ENCODE measurements around the gene ALPP. TPM values are rescaled to one million over a fixed set of nuclear protein-coding genes. Genes with fewer than 3 reads are reported as not detected.
"Not testable (repeated sequence)": the region's sequence is repeated elsewhere in the genome, so short reads cannot be mapped to it uniquely, and the experiment has no call there.

Gene ALPP
- not detected for total RNA-seq

DNA sequence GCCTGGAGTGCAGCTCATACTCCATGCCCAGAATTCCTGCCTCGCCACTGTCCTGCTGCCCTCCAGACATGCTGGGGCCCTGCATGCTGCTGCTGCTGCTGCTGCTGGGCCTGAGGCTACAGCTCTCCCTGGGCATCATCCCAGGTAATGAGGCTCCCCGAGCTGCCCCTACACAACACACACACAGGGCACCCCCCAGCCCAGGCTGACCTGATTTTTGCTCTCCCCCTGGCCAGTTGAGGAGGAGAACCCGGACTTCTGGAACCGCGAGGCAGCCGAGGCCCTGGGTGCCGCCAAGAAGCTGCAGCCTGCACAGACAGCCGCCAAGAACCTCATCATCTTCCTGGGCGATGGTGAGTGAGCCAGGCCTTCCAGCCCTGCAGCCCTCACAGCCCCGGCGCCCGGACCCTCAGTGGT, at the start of gene ALPP:
TSS of gene ALPP (plus strand) at position 17 of the 417 bp plus-strand sequence. CDS start at position 69, 52 bp downstream.
- DNase-seq: not testable (repeated sequence)

DNA sequence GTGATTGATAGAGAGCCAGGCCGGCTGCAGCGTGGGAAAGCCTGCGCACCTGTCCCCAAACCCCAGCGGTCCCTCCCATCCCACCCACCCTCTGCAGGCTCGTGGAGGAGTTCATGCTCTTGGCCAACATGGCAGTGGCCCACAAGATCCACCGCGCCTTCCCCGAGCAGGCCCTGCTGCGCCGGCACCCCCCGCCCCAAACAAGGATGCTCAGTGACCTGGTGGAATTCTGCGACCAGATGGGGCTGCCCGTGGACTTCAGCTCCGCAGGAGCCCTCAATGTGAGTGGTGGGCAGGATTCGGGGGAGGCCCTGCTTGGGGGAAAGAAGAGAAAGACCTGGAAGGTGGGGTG, 48.9 kb upstream of the ALPP start:
- DNase-seq: no peak

DNA sequence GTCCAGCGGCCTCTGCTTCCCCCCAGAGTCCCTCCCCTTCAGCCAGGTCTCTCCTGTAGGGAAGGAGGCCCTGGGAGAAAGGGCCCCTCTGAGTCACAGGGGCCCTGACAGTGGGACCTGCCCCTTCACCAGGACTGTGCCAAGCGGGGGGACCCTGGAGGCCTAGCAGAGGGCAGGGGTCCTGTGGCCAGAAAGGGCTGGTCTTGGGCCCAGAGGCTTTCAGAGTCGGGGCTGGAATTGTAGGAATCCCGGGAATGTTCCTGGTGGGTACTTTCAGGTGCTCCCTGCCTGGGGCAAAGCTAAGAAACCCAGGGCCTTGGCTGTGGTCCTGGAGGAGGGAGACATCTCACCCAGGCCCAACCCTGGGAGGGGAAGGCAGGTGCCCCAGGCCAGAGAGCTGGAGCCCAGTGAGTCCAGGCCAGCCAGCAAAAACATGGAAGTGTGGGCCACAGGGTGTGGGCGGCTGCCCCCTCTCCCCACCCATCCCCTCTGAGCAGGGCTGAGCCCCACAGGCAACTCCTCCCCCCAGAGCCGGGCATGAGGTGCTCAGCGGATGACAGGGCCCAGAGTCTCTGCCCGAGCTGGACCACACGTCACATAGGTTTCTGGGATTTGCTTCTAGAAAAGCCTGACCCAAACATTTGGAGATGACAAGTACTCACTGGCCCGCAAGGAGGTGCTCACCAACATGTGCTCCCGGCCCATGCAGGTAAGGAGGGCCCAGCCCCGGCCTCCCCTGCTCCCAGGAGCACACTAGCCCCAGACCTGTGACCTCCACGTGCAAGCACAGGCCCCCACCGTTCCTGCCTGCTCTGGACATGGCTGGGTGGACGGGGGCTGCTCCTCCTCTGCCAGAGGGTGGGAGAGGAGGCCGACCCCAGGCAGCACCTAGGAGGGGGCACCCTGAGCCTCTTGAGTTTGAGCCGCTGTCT, 48.2 kb upstream of the ALPP start:
- no peak for DNase-seq

DNA sequence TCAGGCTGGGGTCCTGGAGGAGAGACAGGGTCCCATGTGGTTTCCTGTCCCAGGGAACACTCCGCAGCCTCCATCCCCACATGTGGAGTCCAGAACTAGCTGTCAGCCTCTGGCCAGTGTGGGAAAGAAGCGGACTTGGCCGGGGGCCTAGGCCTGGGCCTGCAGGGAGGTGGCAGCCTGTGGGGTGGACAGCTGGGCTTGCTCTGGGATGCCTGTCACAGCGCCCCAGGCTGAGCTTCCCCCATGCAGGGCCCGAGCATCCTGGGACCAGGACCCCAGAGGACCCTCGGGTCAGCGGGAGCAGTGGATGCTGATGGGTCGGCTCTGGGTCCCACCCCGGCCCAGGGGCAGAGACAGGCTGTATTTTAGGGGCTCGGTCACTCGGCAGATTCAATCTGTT, 47.5 kb upstream of the ALPP start:
- not testable (repeated sequence) for DNase-seq

DNA sequence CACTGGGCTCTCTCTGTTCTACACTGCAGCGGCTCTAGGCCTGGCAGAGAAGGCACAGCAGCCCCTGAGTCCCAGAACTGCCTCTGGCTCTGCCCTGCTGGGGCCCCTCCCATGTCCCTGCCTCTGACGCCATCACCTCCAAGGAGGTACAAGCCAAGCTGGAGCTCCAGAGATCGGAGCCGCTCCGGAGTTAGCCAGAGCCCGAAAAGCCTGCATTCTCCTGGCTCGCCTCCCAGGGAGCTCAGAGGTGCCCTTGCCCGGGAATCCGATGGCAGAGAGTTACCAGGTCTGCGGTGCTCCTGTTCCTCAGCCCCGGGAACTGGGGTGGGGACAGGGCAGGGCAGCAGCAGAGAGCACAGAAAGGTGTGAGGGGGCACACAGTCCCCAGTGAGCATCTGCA, 46.9 kb upstream of the ALPP start:
- DNase-seq: not testable (repeated sequence)

DNA sequence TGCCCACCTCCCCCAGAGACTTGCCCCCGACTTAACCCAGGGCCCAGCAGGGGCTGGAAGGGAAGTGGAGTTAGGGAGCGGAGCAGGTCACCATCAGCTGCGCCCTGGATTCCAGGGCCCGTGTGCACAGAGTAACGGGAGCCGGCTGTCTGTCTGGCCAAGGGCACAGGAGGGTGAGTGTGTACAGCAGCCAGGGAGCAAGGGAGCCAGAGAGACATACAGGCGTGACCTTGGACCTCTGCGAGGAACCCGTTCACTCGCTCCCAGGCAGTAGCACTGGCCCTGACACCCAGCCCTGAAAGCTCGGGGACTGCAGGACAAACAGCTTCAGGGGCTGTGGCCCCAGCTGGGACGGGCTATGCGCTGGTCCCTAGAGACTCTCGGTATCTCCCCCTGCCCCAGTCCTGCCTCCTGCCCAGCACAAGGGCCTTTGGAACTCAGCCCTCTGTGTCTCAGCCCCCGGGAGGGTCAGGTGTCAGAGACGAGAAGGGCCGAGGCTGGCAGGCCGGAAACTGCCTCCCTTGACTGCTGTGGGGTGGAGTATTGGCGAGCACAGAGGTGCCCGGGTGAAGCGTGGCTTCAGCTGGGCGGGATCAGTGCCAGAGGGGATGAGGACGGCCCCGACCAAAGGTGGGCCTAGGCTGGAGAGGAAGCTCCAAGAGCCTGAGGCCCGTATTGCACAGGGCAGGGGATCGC, 46.2 kb upstream of the ALPP start:
- not testable (repeated sequence) for DNase-seq

DNA sequence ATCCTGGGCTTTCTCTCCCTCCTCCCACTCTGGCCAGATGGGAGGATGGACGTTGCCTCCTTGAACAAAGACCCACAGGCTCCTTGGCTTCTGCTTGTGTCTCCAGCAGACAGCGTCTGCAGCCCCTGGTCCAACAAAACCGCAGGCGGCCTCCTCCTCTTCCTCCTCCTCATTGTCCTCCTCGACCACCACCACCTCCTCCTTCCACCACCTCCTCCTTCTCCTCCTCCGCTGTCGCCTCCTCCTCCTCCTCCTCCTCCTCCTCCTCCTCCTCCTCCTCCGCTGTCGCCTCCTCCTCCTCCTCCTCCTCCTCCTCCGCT, 45.7 kb upstream of the ALPP start:
- DNase-seq: no peak

DNA sequence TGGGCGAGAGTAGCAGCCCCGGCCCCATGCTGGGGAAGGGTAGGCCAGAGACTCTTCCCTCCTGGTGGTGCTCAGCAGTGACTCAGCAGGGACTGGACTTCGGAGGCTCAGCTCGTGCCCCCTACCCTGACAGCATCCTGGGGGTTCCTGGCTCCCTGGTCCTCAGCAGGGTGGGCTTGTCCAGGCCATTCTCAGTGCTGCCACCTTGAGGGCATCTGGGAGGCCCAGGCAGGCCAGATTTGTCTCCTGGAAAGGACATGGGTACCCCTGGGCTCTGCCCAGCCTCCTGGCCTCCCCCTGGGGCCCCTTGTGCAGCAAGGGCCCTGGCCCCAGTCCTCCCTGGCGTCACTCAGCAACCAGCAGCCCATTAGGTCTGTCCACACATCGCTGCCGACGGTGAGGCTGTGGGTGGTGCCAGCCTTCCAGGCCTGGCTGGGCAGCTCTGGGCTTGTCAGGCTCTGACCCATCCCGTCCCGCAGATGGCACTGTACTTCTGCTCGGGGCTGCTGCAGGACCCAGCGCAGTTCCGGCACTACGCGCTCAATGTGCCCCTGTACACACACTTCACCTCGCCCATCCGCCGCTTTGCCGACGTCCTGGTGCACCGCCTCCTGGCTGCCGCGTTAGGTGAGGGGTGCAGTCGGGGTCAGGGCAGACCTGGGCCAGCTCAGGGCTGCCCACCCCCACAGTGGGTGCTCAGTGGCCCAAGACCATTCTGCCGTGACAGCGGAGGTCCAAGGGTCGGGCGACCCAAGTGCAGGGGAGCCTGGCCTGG, 45.0 kb upstream of the ALPP start:
- DNase-seq: no peak

DNA sequence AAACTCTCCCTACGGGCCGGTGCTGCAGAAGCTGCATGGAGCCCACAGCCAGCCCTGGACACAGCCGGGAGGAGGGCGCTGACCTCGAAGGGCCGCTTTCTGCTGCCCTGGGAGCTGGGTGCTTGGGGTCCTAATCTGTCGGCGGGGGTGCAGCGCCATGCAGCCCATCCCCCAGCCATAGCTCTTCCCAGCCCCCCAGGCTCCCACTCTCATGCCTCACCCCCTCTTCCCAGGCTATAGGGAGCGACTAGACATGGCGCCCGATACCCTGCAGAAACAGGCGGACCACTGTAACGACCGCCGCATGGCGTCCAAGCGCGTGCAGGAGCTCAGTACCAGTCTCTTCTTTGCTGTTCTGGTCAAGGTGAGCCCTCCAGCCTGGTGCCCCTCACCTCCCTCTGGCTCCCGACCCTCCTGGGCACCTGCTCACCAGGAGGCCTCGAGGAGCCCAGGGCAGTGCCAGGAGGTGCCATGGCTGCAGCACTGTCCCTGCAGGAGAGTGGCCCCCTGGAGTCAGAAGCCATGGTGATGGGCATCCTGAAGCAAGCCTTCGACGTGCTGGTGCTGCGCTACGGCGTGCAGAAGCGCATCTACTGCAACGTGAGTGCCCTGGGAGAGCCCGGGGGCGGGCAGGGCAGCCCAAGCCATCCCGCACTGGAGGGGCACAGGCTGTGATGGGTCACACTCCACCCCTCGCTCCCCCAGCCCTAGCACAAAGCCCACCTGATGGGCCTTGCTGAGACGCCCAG, 44.2 kb upstream of the ALPP start:
- not testable (repeated sequence) for DNase-seq

DNA sequence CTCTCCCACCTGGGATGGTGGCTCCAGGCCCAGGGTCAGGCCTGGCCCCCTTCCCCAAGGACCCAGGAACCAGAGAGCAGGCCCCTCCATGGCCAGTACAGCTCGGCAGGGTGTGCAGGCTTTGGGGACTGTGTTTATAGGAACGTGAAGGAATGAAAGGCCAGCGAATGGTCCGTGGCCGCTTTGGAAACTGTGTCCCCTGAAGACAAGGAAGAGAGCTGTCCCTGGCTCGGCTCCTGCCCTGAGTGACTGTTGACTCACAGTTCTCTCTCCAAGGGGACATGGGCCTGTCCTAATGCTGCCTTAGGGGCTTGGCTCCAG, 43.7 kb upstream of the ALPP start:
- not testable (repeated sequence) for DNase-seq

DNA sequence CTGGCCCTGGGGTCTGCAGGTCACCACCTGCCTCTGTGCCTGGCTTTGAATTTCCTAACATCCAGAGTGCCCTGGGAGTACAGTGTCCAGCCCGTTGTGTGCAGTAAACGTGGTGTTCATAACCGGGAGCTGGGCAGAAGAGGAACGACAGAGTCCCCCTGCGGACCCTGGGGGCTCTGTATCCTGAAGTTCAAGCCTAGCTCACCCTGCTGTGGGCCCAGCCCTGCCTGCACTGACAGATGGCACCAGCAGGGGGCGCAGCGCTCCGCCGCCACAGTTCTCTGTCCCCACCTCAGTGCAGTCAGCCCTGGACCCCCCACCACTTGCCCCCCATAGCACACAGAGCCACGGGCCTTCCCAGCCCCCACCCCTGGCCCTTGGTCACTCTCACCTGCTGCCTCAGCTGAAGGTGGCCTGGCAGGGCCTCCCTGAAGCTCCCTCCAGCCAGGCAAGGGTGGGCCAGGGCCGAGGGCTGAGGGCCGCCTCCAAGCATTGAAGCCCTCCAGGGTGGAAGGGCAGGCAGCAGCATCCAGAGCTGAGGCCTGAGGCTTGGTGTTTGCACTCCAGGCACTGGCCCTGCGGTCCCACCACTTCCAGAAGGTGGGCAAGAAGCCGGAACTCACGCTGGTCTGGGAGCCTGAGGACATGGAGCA, 43.2 kb upstream of the ALPP start:
- DNase-seq: not testable (repeated sequence)

DNA sequence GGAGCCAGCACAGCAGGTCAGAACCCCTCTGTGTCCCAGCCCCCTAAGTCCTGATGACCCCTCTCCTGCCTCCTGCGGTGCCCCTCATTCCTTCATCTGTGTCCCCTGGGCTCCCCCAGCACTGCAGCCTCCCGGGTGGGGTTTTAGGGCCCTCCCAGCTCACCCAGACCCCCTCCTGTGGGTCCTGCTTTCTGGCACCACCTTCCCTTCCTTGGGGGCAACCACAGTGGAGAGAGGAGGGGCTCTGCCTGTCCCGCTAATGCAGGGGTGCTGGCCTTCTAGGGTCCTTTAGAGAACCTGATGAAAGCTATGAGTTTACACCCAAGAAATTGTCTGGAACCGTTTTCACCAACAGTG, 42.7 kb upstream of the ALPP start:
- no peak for DNase-seq

DNA sequence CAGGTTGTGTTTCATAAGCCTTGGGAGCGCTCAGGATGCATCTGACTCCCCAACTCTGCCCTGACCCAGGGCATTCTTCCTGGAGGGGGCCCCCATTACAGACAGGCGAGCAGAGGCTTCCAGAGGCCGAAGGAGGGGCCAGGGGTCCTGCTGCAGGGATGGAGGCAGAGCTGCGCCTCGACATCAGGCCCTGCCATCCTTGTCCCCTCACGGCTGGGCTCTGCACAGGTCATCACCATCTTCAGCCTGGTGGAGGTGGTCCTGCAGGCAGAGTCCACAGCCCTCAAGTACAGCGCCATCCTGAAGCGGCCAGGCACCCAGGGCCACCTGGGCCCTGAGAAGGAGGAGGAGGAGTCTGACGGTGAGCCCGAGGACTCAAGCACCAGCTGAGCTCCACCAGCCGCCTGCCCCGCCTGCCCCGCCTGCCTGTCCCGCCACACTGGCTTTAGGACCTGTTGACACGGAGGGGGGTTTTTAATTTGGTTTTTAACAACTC, 42.3 kb upstream of the ALPP start:
- DNase-seq: no peak

DNA sequence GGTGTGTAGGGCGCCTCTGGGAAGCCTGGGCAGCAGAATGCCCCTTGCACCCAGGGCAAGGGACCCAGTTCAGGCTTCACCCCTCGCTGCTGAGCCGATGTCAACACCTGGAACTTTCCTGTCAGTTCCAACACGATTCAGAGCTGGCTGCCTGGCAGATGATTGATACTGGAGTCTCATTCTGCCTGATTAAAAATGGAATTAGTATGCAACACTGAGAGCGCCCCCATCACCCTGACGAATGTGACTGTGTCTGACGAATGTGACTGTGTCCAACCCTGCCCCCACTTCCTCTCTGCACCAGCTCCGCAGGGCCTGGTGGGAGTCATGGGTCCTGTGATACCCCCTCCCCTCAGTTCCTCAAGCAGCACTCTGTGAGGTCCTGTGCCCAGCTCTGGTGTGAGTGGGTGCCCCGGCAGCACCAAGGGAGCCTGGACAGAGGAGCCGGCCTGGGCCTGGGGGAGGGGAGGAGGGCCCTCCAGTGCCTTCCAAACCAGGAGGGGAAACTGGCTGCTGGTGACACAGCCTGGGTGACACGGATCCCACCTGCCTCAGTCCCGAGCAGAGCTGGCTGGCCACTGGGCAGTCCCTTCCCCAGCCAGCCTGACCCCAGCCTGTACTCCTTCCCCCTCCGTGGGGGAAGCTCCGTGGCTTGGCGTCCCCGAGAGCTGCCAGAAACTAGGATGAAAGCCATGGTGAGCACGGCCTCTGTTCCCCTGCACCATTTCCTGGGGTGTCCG, 41.4 kb upstream of the ALPP start:
- no peak for DNase-seq

DNA sequence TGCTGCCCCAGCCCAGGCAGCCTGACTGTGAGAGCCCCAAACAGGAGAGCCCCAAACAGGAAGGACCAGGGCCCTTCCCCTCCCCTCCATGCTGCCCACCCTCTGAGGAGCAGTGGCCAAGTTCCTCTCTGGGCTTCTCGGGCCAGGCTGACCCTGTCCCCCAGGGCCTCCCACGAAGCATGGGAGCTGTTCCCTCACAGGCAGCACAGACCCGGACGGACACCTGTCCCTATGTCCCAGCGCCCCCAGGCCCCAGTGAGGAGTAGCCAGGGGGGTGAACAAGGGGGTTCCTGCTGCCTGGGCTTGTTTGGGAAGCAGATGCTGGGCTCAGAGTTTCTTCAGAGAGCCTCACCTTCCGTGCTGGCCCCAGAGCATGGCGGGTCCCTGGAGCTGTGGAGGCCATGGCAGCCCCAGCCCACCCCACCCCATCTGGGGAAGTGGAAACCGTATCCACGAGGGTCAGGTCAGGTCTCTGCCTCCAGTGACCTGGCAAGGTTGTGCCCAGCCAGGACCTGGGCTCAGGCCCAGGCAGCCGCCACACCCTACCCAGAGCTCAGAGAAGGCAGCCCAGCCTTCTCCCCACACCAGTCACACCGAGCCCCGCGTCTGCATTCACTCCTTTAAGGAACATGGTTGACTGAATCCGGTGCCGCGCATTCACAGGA, 40.3 kb upstream of the ALPP start:
- DNase-seq: not testable (repeated sequence)

DNA sequence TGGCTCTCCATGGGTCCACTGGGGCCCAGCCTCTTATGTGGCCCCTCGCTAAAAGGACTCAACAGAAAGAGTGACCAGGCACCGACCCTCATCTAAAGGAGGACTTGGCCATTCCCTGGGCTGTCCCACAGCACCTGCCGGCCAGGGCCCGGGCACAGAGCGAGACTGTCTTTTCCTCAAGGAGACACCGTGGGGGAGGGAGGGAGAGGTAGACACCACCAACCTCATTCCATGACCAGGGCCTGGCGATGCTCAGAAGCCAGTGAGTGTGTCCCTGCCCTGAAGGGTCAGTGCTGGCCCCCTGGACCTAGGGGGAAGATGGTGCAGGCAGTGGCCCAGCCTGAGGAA, 39.8 kb upstream of the ALPP start:
- no peak for DNase-seq

DNA sequence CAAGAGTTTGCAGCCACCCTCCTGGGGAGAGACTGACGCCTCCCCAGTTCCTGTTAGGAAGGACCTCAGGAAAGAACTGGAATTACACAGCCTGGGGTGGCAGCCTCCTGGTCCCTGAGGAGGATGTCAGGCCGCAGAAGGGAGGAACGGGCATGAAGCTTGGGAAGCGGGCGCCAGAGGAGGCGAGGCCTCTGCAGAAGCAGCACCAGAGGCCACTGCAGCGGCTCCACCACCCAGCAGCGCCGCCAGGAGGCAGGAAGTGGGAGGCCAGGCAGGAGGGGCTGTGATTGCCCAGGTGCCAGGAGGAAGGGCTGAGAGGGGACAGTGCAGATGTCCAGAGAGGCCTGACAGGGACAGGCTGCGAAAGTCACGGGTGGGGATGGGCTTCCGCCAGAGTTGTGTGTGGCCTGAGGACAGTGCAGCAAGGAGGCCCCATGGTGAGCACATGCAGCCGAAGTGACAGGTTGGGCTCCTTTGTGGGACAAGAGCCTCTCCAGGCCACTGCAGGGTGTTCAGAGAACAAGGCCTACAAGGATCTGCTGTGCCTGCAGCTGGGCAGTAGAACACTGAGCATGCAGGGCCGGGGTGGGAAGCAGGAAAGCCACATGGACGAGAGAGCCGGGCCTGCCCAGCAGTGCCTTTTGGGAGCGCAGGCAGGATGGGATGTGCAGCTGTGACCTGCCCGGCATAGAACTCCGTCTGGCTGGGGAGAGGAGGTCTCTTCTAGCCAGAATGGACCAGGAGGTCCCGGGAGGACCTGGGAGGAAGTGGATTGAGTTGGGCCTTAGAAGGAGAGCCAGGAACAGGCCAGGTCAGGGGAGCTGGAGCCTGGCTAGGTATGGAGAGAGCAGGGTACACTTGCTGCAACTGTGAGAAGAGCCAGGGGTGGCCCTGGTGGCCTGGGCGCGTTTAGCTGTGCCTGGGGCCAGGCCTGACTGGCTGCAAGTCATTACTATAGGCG, 39.1 kb upstream of the ALPP start:
- DNase-seq: no peak

DNA sequence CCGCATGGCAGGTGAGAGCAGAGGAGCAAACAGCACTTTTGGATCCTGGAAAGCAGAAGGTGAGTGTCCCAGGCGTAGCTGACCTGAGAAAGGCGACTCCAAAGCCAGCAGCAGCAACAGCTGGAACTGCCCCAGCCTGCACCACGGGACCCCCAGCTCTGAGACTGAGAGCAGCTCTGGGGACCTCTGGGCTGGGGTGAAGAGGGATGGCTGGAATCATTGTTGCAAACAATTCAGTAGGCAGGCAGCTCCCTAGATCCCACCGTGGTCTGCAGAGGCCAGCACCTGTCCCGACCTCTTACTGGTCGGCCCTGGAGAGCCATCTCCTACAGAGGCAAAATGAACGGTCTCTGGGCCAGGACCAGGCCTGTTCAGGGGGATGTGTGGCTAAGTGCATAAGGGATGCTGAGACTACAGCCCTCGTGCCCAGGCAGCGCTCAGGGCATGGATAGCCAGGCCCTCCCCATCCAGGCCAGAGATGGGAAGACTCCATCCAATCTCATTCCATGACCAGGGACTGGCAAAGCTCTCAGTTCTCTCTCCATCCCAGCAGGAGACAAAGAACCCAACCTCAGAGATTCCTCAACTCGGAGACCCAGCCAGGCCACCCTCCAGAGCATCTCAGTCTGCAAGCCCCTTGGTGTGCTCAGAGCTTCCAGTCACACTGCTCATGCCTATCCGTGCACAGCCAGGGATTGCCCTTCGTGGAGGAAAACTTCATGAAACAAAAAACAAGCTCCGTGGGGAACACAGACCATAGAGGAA, 38.2 kb upstream of the ALPP start:
- DNase-seq: no peak
